Measurements from ENCODE around the gene KLRC3.

DNA sequence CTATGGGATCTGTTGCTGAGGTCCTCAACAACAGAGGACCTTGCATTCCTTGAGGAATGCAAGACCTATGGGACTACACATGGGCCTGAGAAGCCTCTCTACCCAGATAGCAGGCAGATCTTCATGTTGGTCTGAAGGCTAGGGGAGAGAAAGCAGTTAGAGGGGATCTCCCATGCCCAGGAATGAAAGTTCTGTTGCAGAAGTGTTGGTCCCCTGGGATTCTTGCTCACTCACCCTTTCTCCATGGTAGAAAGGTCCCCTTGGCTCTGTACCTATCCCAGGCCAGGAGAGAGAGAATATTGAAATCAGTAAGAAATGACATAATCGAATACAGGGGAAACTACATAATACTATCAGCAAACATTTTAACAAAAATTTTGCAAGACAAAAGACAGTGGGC lies 49.3 kb upstream of the KLRC3 start:
- TF ChIP-seq, protein P1, sequence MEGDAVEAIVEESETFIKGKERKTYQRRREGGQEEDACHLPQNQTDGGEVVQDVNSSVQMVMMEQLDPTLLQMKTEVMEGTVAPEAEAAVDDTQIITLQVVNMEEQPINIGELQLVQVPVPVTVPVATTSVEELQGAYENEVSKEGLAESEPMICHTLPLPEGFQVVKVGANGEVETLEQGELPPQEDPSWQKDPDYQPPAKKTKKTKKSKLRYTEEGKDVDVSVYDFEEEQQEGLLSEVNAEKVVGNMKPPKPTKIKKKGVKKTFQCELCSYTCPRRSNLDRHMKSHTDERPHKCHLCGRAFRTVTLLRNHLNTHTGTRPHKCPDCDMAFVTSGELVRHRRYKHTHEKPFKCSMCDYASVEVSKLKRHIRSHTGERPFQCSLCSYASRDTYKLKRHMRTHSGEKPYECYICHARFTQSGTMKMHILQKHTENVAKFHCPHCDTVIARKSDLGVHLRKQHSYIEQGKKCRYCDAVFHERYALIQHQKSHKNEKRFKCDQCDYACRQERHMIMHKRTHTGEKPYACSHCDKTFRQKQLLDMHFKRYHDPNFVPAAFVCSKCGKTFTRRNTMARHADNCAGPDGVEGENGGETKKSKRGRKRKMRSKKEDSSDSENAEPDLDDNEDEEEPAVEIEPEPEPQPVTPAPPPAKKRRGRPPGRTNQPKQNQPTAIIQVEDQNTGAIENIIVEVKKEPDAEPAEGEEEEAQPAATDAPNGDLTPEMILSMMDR (IDR thresholded peaks at IDR 0.05), result no peak
- TF ChIP-seq POLR2A (IDR thresholded peaks at IDR 0.05), result no peak

Data from lower leg skin (tissue), 3 donors.